Stimulated activated CD8-positive, alpha-beta memory T cell treated with anti-CD3 and anti-CD28 coated beads, Interleukin-7, amount 100 ng/mL, for 1 hour (primary cell): ENCODE measurements around the gene SRP68.
"Not testable (repeated sequence)": the region's sequence is repeated elsewhere in the genome, so short reads cannot be mapped to it uniquely, and the experiment has no call there.

ENCODE experiments used
- DNase-seq, 2 donors: peaks; one replicate each; pipeline ENCODE4 v3.0.0-alpha.2; 2020; ENCODE audit warnings: low read depth in 2 of 2

The SRP68 gene

GRCh38 chr17:76046064-76046463, 26.3 kb downstream of the SRP68 start:
- no peak for DNase-seq

GRCh38 chr17:76044475-76045007, 27.8 kb downstream of the SRP68 start:
- not testable (repeated sequence) for DNase-seq

GRCh38 chr17:76042868-76043267, 29.4 kb downstream of the SRP68 start:
- not testable (repeated sequence) for DNase-seq

- no peak for DNase-seq
Observed at GRCh38 chr17:76040376-76040775, 31.9 kb downstream of the SRP68 start.

- DNase-seq, result no peak
Observed at GRCh38 chr17:76039121-76039520, 33.2 kb downstream of the SRP68 start.

GRCh38 chr17:76038050-76038449, 34.3 kb downstream of the SRP68 start:
- DNase-seq, result no peak

GRCh38 chr17:76036497-76037261, 35.6 kb downstream of the SRP68 start:
- DNase-seq, result no peak

GRCh38 chr17:76034428-76035350, 37.6 kb downstream of the SRP68 start:
- no peak for DNase-seq

GRCh38 chr17:76033139-76033538, 39.2 kb downstream of the SRP68 start:
- no peak for DNase-seq

- no peak for DNase-seq
Observed at GRCh38 chr17:76032780-76033108, 39.6 kb downstream of the SRP68 start.

GRCh38 chr17:76032073-76032779, 40.1 kb downstream of the SRP68 start:
- DNase-seq, result no peak

- no peak for DNase-seq
Observed at GRCh38 chr17:76027159-76027839, 45.0 kb downstream of the SRP68 start, which contains the start of gene EVPL. Gene EVPL (minus strand): TSS chr17:76027306. CDS start chr17:76027198, 108 bp downstream.

- no peak for DNase-seq
Observed at GRCh38 chr17:76026714-76027158, 45.6 kb downstream of the SRP68 start.

- no peak for DNase-seq
Observed at GRCh38 chr17:76025294-76025693, 47.0 kb downstream of the SRP68 start.

GRCh38 chr17:76024353-76024752, 48.0 kb downstream of the SRP68 start:
- DNase-seq, result no peak

GRCh38 chr17:76023900-76024237, 48.4 kb downstream of the SRP68 start:
- DNase-seq, result no peak

GRCh38 chr17:76022973-76023899, 49.1 kb downstream of the SRP68 start:
- DNase-seq, result no peak

GRCh38 chr17:76022285-76022684, 50.0 kb downstream of the SRP68 start:
- DNase-seq, result no peak

- no peak for DNase-seq
Observed at GRCh38 chr17:76019833-76020467, 52.4 kb downstream of the SRP68 start.

- no peak for DNase-seq
Observed at GRCh38 chr17:76018801-76019200, 53.5 kb downstream of the SRP68 start.
